Pons (tissue), 1 donor: ENCODE results near the gene CMTM3.

Experiments used
- DNase-seq: peaks from one replicate; pipeline ENCODE4 v3.0.0-alpha.2; 2016; ENCODE audit warnings: low spot score

Gene CMTM3

DNA sequence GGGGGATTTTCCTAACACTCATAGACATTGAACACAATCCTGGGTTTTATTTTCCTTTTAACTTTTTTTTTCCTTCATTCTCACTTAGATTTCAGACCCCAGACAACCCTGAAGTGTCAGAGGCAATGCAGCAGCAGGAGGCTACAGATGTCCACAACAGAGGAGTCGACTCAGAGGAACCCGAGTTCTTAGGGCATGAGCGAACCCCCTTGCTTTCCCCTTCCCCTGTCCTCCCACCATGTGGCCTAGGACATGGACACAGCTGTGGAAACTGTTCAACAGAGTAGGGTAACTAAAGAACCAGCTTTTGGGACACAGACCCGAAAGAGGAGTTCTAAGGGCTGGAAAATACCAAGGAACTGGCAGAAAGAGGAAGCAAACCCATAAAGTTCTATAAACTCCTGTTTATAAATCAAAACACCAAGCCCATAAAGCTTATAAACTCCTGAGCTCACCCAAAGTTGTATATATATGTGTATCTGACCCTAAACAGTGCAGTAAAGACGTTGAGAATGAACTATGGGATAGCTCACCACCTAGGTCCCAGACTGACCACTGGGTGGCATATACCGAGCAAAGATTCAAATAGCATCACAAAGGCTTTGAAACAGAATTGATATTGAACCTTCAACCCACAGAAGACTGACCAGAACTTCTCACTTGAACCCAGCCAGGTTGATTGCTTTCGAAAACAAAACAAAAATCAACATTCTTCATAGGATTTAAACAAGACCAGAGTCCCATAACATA, 58.1 kb downstream of the CMTM3 start:
- peak; percentile 81 for DNase-seq
